Measurements from ENCODE around the gene GPR158. TPM values are rescaled to one million over a fixed set of nuclear protein-coding genes. Genes with fewer than 3 reads are reported as not detected.

GPR158 gene
- total and polyA plus RNA-seq, 2 of the 8 experiments (the other 6 are each of a cell fraction or from before 2014, with no cell fraction given), result 0.14 to 0.78 TPM

GRCh38 chr10:25288181-25288580 is 113.4 kb downstream of the GPR158 start:
- Histone ChIP-seq H2BK12ac (ENCODE audit: low read depth, low read length) (no peak overlapping the region), H3K79me1 (ENCODE audit: low read depth, low read length) (no peaks in the 10 kb centered on the region), H4K5ac (ENCODE audit: insufficient read length, low read depth, low read length) (no peak overlapping the region), H3K4me3 (ENCODE audit: extremely low read depth in 1 of 4, insufficient read depth in 2 of 4, low read depth in 3 of 4, low read length in 4 of 4) (no peak overlapping the region), H2BK120ac (replicated peaks; ENCODE audit: low read depth, low read length) (no peak overlapping the region), H2AK5ac (ENCODE audit: low read depth, low read length) (no peak overlapping the region), H4K91ac (replicated peaks; ENCODE audit: insufficient read length, low read length) (no peak overlapping the region), H3K23me2 (ENCODE audit: low read depth, low read length) (no peaks in the 10 kb centered on the region), H3K4me1 (replicated peaks in 1 of 4; ENCODE audit: control insufficient read depth in 3 of 4, insufficient read depth in 4 of 4, low read length in 3 of 4) (no peaks in the 10 kb centered on the region), H3K18ac (ENCODE audit: extremely low read depth, low read length) (no peak overlapping the region), H3K4ac (replicated peaks; ENCODE audit: insufficient read length, low read depth, low read length) (no peak overlapping the region), H4K20me1 (replicated peaks in 1 of 2; ENCODE audit: control insufficient read depth in 1 of 2, insufficient read depth in 2 of 2, low read length in 2 of 2) (no peaks in the 10 kb centered on the region), H3K27me3 (replicated peaks in 1 of 4; ENCODE audit: control insufficient read depth in 3 of 4, extremely low read depth in 1 of 4, insufficient read depth in 3 of 4, low read length in 3 of 4) (no peaks in the 10 kb centered on the region), H3K14ac (ENCODE audit: insufficient read length) (no peak overlapping the region), H3K9ac (replicated peaks in 1 of 4; ENCODE audit: extremely low read depth in 1 of 4, low read depth in 3 of 4, low read length in 3 of 4) (no peak overlapping the region), H4K8ac (ENCODE audit: extremely low read depth, insufficient read depth, low read length) (no peak overlapping the region), H2BK5ac (ENCODE audit: low read depth, low read length) (no peak overlapping the region), H3K4me2 (ENCODE audit: insufficient read depth in 1 of 2, low read depth in 2 of 2, low read length in 2 of 2) (no peak overlapping the region), H3K56ac (replicated peaks; ENCODE audit: insufficient read length, low read depth, low read length) (no peak overlapping the region), H3K79me2 (ENCODE audit: control insufficient read depth in 1 of 2, insufficient read depth in 2 of 2, low read length in 2 of 2) (no peaks in the 10 kb centered on the region), H3K36me3 (ENCODE audit: control insufficient read depth in 2 of 4, insufficient read depth in 4 of 4, low read length in 3 of 4) (no peaks in the 10 kb centered on the region), H3K27ac (ENCODE audit: low read depth, low read length) (no peak overlapping the region), H2BK20ac (ENCODE audit: low read length) (no peak overlapping the region), H2BK15ac (ENCODE audit: low read length) (no peak overlapping the region), H3K23ac (ENCODE audit: insufficient read length) (no peak overlapping the region), H3K9me3 (ENCODE audit: insufficient read depth in 2 of 2, low read depth in 1 of 2, low read length in 1 of 2) (peaks cover 4 to 14% of the 10 kb centered on the region in 2 experiments; a peak in 2 of 4 replicates), H2AFZ (ENCODE audit: low read length) (no peak overlapping the region)
- FAIRE-seq (no peak), DNase-seq (ENCODE audit: low read depth in 1 of 2, low spot score in 2 of 2) (no peak)
- WGBS, 2 experiments (ENCODE audit: extremely low coverage in 1 of 2, insufficient coverage in 1 of 2, insufficient read length in 1 of 2, insufficient replicate concordance in 2 of 2, low coverage in 1 of 2, low lambda C conversion rate in 2 of 2, missing lambda C conversion rate in 1 of 2), result 85% methylated on average over 1 of the region's 1 CpG; no CpG with 5 or more reads in 1 of the 2 experiments
- TF ChIP-seq GTF2F1 (IDR thresholded peaks at IDR 0.05; ENCODE audit: borderline replicate concordance, low read depth, low read length) (no peak), SRF (IDR thresholded peaks at IDR 0.05; ENCODE audit: low read depth, low read length) (no peak), SIRT6 (IDR thresholded peaks at IDR 0.05; ENCODE audit: low read length) (no peak)
- TF ChIP-seq, protein P1, sequence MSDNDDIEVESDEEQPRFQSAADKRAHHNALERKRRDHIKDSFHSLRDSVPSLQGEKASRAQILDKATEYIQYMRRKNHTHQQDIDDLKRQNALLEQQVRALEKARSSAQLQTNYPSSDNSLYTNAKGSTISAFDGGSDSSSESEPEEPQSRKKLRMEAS (IDR thresholded peaks at IDR 0.05), result no peak
- CTCF ChIA-PET (ENCODE audit: partially characterized antibody), result no interaction called here
- POLR2A ChIA-PET (ENCODE audit: partially characterized antibody), result no interaction called here
